GM10847 (cell line): ENCODE data around the gene EXOC7.

Experiments
- POLR2A ChIP-seq: IDR thresholded peaks from 2 replicates; pipeline ENCODE4 v1.6.1; 2011; ENCODE audit not compliant: insufficient read length; ENCODE audit errors: extremely low read depth

The EXOC7 gene

DNA sequence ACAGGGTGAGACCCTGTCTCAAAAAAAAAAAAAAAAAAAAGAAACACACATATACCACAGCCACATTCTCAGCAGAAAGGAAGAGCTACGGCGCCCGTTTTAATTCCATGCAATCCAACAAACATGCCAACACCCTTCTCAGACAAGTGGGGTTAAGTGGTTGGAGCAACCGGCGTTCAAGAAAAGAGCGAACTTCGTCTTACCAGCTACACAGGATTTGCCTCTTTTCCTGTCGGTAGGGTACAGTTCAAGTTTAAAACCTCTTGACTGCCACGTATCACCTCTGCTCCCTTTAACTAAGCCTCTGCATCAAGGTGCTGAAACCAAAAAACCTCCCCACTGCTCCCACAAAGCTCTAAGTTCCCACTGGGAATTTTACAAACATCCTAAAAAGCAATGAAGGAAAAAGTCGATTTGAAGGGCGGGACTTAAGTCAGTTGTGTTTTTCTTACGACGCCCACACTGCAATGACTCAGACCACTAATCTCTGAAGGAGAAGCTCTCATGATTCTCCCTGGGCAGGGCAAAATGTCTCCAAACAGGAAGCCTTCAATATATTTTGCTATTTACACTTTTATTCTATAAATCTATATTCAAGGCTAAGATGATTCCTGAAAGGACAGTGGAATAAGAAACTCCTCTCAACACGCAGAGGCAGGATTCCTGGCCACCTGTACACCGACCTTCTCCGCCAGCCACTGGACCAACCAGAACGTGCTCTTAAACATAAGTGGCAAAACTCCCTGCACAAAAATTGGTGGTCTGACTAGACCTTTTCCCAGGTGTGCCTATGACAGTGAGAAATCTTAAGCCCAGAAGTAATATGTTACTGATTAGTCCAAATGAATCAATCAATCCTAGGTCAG, 50.1 kb downstream of the EXOC7 start:
- TF ChIP-seq POLR2A = no peak

GRCh38 chr17:76051561-76051960, 52.0 kb downstream of the EXOC7 start:
- no peak for TF ChIP-seq POLR2A

GRCh38 chr17:76050538-76051467, 52.8 kb downstream of the EXOC7 start:
- no peak for TF ChIP-seq POLR2A

- no peak for TF ChIP-seq POLR2A
Measured at GRCh38 chr17:76049836-76050537, 53.6 kb downstream of the EXOC7 start.

GRCh38 chr17:76049239-76049638, 54.3 kb downstream of the EXOC7 start:
- no peak for TF ChIP-seq POLR2A

DNA sequence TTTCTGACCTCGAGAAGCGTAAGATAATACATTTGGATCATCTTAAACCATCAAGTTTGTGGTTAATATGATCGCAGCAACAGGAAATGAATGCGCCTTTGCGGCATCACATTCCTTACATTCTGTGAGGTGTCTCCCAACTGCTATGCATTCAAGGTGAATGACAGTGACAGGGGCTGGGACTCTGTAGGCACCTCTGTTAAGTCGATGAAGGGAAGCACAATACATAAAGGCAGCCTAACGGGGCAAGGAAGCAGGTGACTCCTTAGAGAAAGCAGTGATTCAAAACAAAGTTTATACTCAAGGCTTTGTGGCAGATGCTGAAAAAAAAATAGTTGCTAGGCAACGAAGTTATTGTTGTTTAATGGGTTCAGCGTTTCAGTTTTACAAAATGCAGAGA, 54.9 kb downstream of the EXOC7 start:
- no peak for TF ChIP-seq POLR2A

GRCh38 chr17:76048025-76048605, 55.5 kb downstream of the EXOC7 start:
- no peak for TF ChIP-seq POLR2A

DNA sequence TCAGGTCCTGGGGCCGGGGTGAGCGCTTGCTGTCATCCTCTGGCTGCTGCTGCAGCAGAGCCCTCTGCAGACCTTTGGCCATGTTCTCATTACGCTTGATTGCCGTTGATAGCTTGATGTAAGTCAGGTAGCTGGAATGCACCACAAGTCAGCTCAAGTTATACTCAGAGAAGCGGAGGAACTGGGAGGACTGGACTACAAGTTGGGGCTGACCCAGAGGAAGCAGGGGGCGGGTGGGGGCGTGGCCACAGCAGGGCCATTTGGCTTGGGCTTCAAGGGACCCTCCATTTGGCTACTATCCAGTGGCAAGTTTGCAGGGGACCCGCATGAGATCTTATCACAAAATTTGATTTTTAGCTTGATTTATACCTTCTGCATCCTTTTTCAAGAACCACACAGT, 57.5 kb downstream of the EXOC7 start:
- TF ChIP-seq POLR2A = no peak

GRCh38 chr17:76040376-76040775, 63.2 kb downstream of the EXOC7 start:
- TF ChIP-seq POLR2A = no peak

DNA sequence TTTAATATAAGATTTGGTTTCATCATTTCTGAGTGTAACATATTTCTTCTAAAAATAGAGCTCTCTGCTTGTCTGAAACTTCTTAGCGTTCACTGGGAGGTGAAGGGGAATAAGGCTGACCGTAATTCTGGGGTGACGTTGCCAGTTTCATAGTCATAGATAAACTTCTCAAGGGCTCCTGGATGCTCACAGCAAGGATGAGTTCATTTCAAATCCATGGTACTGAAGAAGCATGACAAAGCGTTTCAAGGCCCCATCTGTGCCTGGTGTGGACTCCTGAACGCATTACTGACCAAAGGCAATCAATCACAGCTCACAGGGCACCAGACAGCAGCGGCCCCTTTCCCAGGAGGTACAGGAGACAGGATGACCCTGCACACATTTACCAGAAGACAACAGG, 64.5 kb downstream of the EXOC7 start:
- TF ChIP-seq POLR2A = no peak

DNA sequence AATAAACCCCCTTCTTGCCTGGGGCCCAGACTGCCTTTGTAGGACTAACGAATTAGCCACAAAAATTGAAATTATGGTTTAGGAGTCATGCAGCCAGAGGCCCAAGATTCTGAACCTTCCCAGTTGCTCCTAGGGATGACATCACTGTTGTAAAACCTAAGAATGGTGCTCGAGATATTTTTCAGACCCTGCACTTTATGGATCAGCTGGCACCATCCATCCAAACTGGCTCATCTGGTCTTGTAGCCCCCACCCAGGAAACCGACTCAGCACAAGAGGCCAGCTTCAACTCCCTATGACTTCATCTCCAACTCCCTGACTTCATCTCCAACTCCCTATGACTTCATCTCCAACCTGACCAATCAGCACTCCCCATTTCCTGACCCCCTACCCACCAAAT, 65.5 kb downstream of the EXOC7 start:
- no peak for TF ChIP-seq POLR2A

DNA sequence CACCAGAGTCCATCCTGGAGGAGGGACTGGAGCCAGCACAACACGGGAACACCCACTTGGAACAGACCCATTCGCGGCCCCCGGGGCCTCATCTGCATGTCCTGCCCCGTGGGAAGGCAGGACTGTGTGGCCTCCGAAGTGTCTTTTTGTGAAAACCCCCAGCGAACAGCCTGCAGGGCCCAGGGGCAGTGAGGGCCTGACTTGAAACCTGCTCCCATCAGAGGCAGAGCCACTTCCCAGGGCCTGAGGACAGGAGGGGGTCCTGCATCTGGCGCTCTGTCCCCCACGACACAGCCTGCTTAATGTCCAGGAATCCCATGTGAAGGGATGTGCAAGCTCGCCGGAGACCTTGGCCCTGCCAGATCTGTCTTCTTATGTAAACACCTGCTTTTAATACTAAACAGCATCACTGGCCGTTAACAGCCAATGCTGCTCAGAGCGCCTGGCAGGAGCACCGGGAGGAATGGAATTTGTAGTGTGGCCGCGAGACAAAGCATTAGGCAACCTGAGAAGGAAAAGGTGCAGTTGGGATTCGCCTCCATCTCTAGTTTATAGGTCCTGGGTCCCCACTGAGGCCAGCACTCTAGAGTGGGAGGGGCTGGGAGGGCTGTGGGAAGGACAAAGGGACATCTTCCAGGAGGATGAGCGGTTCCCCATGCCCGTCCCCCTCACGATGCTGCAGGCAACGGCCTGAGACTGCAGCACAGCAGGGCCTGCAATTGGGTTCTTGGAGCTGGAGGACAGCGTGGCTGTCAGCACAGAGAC, 66.9 kb downstream of the EXOC7 start:
- no peak for TF ChIP-seq POLR2A

- no peak for TF ChIP-seq POLR2A
Measured at GRCh38 chr17:76034428-76035350, 68.9 kb downstream of the EXOC7 start.
